ENCODE data around the gene NR1I3. TPM values are rescaled to one million over a fixed set of nuclear protein-coding genes. Genes with fewer than 3 reads are reported as not detected.

NR1I3 gene
- total RNA-seq, 2 donors from 2014 or later: not detected

DNA sequence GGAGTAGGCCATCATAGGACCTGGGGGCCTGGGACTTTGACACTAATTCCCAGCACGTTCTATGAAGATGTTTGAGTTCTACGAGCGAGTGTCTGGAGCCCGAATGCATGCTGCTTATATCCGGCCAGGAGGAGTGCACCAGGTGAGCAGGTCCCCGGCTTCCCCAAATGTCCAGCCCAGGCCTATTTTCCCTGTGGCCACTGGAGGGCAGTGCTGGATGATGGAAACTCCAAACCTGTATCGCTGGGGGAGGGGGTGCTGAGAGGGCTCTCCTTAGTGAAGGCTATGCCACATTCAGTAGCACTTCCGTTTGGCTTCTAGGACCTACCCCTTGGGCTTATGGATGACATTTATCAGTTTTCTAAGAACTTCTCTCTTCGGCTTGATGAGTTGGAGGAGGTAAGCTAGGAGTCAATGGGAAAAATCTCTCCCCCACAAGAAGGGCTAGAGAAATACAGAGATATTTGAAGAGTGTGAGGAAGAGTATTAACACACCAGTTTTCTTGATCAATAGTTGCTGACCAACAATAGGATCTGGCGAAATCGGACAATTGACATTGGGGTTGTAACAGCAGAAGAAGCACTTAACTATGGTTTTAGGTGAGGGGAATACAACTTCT, 28.1 kb downstream of the NR1I3 start:
- ATAC-seq (peak; percentile 90 to 95), DNase-seq (ENCODE audit: low spot score in 2 of 2) (peak in 1 of 2 donors; percentile 74)
- H3K27ac Mint-ChIP-seq: peak overlapping the region; percentile 20 to 31
- H3K9me3 Mint-ChIP-seq: no peaks in the 10 kb centered on the region
- peaks cover 37 to 39% of the 10 kb centered on the region in 2 donors for H3K36me3 Mint-ChIP-seq

DNA sequence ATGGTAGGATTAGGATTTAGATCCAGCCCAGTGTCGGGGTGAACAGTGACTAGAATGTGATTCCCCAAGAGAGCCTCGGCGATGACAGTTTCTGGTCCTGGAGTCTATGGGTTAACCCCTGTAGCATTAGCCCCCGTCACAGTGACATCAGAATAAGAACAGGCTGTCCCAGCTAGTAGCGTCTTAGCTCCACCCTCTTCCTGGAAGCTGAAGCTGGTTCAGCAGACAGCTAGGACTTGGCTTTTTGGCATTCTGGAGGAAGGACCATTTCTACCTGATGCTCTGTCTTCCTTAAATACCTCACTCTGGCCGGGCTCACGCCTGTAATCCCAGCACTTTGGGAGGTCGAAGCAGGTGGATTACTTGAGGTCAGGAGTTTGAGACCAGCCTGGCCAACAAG, 30.8 kb downstream of the NR1I3 start:
- Mint-ChIP-seq H3K9me3 (no peaks in the 10 kb centered on the region), H3K36me3 (peaks cover 41 to 42% of the 10 kb centered on the region in 2 donors), H3K27ac (peak overlapping the region in 1 of 2 donors; percentile 60)
- no peak for DNase-seq (ENCODE audit: low spot score in 2 of 2)
- no peak for ATAC-seq

DNA sequence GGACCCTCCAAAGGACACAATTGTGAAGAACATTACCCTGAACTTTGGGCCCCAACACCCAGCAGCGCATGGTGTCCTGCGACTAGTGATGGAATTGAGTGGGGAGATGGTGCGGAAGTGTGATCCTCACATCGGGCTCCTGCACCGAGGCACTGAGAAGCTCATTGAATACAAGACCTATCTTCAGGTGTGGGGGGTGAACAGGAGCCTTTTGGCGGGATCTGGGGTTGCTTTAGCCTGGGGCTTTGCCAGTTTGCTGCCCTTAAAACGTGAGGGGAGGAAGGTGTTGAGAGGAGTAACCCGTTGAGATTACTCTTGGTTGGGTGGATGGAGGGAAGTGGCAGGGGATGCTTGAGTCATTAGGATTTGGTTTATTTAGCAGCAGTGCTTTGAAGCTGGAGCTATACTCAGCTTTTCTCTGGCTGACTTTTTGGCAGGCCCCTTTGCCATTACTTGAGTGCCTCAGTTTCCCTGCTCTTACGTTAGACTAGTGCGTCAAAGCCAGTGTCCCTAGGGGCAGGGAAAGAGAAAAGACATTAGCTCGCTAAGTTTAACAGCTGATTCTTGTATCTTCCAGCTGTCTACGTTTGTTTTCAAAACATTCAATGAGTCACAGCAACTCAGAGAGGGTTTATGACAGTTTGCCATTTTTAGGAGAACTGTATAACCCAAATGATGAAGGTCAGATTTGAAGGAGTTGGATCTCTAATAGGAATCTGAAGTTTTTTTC, 31.4 kb downstream of the NR1I3 start:
- ATAC-seq: no peak
- peak overlapping the region; percentile 76 to 86 for H3K27ac Mint-ChIP-seq
- no peak for DNase-seq (ENCODE audit: low spot score in 2 of 2)
- H3K36me3 Mint-ChIP-seq: peaks cover 38 to 43% of the 10 kb centered on the region in 2 donors
- H3K9me3 Mint-ChIP-seq: no peaks in the 10 kb centered on the region

DNA sequence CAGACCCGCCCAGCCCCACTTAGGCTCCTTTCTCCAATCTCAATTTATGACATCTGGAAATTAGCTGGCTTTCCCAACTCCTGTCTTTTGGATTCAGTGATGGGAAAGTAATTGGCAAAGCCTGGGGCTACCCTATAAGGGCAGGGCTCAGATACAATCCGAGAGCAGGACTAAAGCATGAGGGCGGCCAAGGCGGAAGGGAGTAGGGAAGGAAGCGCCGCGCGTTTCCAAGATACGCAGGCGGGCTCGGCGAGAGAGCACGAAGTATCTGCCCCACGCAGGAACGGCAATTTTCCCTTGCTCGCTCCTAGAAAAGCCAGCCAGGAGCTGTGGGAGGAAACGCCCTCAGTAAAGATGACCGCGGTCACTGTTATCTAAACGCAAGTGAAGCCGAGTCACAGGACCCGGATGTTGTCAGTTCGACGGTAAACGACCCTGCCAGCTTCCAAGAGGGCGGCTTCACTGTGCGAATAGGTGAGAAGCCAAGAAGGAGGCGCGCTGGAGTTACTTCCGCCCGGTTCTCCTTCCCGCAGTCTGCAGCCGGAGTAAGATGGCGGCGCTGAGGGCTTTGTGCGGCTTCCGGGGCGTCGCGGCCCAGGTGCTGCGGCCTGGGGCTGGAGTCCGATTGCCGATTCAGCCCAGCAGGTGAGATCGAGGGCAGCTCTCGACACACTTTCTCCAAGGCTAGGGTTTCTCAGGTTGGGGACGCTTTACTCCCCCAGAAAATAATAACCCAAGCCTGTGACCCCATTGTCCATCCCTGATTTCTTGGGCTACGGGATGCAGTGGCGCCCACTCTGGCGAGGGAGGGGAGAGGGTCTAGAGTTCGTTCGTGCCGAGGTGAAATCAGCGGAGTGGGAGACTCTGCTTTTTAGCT, 35.9 kb downstream of the NR1I3 start, which contains the start of gene NDUFS2:
Gene NDUFS2, plus strand, starts transcription at position 532 of the 877 bp plus-strand sequence. Its CDS starts 19 bp downstream, at position 551.
- DNase-seq (ENCODE audit: low spot score in 2 of 2) (peak; percentile 86 to 95), ATAC-seq (peak; percentile 99 to 100)
- Mint-ChIP-seq H3K9me3 (no peaks in the 10 kb centered on the region), H3K27ac (peak within 1 kb of the TSS; percentile 95 to 97), H3K36me3 (peaks cover 23 to 32% of the 10 kb centered on the region in 2 donors)

DNA sequence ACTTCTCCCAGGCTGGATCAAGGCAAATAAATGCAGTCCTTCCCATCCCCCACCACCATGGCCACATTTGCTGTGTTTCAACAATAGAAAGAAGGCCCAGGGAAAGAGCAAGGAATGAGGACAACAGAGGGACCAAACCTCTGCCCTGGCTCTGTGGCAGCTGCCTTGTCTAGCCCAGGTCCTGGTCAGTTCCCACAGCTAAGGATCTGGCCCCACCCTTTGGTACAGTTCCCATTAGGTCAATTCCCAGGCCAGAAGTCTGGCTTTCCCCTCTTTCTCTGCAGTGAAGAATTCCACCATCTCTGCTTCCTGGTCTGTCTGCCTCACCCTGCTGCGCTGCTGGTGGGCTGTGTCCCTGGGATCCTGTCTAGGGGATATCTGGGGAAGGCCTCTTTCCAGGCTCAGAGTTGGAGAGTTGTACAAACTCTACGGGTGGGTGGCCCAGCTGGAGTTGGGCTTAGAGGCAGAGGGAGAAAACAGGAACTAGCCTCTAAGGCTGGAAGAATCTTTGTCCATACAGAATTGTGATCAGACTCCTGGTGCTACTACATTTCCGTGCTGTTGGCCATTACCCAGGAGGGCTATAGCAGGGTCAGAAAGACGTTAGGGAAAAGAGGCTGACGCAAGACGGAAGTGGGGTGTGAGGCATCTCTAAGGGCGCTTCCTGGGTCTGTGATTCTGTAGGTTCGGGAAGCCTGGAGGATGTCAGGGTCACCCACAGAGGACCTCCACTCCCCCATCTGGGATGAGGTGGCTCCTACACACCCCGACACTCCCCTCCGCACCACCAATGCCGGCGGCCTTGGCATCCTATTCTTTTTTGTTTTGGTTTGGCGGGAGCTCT, 36.8 kb downstream of the NR1I3 start:
- DNase-seq (ENCODE audit: low spot score in 2 of 2): no peak
- peak in 1 of 2 donors; percentile 1 for ATAC-seq
- peak overlapping the region; percentile 95 to 97 for H3K27ac Mint-ChIP-seq
- no peaks in the 10 kb centered on the region for H3K9me3 Mint-ChIP-seq
- H3K36me3 Mint-ChIP-seq: peaks cover 23 to 28% of the 10 kb centered on the region in 2 donors

DNA sequence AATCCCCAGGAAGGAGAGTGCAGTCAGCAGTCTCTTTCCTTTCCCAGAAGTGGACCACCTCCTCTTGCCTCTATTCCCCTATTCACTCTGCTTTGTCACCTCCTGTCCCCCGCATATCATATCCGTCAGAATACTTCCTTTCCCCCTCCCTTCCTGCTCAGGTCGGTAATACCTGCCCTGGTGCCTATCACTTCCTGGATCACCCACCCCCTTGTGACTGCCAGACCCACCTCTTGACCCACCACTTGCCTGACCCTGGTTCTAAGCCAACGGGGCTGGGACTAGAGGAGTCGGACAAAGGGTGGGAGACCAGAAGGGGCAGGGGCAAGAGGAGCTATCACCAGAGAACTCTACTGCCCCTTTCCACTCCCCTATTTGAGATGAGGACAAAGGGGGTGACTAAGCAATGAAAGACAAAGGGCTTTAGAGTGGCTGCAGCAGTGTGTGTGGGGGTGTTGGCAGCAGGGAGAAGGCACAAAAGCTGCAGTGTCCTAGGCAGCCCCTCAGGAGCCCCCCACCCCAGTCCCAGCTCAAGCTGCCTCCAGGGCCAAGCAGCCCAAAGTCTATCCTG, 37.5 kb downstream of the NR1I3 start:
- DNase-seq (ENCODE audit: low spot score in 2 of 2) (no peak), ATAC-seq (no peak)
- peaks cover 23% of the 10 kb centered on the region in 2 donors for H3K36me3 Mint-ChIP-seq
- peak overlapping the region; percentile 95 to 97 for H3K27ac Mint-ChIP-seq
- no peaks in the 10 kb centered on the region for H3K9me3 Mint-ChIP-seq

DNA sequence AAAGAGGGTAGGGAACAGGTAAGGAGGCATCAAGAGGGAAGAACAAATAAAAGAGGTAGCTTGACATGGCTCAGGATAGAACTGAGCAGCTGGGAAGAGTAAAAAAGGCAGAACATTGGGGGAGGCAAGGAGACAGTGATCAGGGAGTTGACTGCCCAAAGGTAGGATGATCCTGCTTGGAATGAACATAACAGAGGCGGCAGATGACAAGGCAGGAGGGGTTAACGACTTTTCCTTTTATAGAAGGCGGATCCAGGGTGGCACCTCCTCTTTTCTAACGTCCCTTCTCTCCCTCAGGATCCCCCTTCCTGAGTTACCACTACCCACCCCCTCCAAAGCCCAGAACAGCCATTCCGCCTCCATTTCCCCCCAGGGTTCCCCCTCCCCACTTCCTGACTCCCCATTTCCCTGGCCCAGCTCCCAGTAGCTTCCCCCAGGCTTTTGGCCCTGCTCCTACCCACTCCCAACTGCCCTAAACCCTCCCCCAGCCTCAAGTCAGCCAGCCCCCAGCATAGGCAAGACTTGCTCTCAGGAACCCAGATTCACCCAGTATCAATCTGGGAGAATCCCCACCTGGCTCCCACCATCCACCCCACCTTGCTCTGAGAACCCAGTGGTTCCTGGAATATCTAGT, 38.4 kb downstream of the NR1I3 start:
- no peak for ATAC-seq
- H3K27ac Mint-ChIP-seq: peak overlapping the region; percentile 95 to 97

DNA sequence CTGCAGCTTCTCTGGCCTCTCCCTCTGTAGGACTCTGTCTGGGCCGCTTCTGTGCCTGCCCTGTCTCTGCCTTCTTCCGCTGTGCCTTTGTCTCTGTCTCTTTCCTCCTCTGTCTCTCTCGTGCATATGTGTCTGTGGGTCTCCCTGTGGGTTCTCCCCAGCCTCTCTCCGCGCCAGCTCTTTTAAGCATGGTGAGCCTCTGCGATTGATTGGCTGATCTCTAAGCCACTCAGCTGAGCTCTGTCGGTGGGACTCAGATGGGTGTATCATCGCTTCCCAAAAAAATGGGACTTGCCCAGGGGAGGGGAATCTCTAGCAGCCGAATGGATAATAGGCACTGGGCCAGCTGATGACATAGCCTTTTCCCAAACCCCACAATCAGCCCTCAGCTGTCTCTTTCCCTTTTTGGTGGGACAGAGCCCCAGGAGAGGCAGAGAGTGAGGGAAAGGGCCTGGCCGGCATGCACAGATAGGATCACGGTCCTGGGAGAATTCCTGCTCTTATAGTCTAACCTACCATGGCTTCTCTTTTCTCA, 39.0 kb downstream of the NR1I3 start, which contains the start of gene ADAMTS4:
Gene ADAMTS4, minus strand, starts transcription at position 158 of the 535 bp plus-strand sequence. CDS start 427 bp downstream, outside the sequence.
- no peak for DNase-seq (ENCODE audit: low spot score in 2 of 2)
- H3K36me3 Mint-ChIP-seq: peaks cover 15 to 16% of the 10 kb centered on the region in 2 donors
- peak within 1 kb of the TSS; percentile 95 to 97 for H3K27ac Mint-ChIP-seq
- ATAC-seq: no peak
- H3K9me3 Mint-ChIP-seq: no peaks in the 10 kb centered on the region

More for the DNA sequence above, 38.4 kb downstream of the NR1I3 start:
- no peak for DNase-seq (ENCODE audit: low spot score in 2 of 2)
- Mint-ChIP-seq H3K9me3 (no peaks in the 10 kb centered on the region), H3K36me3 (peaks cover 22% of the 10 kb centered on the region in 2 donors)

DNA sequence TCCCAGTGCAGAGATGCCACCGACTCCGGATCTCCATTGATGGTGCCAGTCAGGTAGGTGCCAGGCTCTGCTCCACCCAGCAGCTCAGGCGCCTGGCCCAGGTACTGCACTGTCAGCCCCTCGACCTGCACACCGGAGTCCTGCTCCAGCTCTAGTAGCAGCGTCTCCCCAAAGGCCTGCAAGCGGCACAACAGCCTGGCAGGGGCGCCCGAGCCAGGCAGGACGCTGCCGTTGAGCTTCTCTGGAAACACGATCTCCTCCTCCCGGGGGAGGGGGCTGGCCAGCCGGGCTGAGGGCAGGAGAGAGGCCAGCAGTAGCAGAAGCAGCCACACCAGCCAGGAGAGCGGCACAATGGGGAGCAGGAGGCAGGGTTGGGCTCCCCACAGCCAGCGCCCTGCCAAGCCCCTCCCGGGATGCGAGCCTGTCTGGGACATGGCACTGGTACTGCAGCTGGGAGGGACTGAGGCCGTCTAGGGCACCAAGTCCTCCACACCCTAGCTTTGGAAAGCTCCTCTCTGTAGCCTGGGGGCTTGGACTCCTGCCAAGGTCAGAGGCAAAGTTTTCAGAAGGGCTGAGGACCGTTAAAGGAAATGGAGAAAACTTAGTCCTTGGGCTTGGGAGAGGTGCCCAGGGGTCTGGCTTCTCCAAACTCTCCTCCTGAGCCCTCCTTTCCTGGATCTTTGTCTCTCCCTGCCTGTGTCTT, 39.7 kb downstream of the NR1I3 start:
- H3K36me3 Mint-ChIP-seq: peaks cover 10% of the 10 kb centered on the region in 2 donors
- no peaks in the 10 kb centered on the region for H3K9me3 Mint-ChIP-seq
- ATAC-seq (no peak), DNase-seq (ENCODE audit: low spot score in 2 of 2) (no peak)
- H3K27ac Mint-ChIP-seq: peak overlapping the region in 1 of 2 donors; percentile 95

DNA sequence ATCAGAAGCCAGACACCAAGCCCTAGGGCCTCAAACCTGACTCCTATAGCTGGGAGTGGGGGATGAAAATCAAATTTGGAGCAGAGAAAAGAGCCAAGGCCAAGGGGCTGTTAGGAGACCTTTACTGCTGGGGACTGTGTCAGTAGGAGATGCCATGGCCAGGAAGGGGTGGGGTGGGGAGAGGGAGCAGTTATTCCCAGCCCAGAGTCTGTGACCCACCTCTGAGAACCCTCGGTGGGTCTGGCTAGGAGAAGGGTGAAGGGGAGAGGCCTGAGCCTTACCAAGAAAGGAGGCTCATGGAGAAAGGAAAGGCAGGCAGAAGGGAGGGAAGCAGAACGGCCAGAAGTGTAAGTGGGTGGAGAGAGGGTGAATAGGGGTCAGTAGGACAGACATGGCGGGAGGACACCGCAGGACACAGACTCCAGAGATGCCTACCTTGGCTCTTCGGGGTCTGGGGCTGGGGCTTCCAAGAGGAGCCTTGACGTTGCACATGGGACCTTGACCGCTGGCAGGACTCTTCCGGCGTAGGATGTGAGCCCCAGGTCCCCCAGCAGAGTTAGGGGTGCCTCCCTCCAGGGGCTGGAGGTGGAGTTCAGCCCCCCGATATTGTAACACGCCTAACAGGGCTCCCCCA, 40.3 kb downstream of the NR1I3 start:
- peaks cover 6 to 8% of the 10 kb centered on the region in 2 donors for H3K36me3 Mint-ChIP-seq
- no peak for ATAC-seq
- DNase-seq (ENCODE audit: low spot score in 2 of 2): no peak
- H3K9me3 Mint-ChIP-seq: no peaks in the 10 kb centered on the region
- peak overlapping the region; percentile 28 to 92 for H3K27ac Mint-ChIP-seq

DNA sequence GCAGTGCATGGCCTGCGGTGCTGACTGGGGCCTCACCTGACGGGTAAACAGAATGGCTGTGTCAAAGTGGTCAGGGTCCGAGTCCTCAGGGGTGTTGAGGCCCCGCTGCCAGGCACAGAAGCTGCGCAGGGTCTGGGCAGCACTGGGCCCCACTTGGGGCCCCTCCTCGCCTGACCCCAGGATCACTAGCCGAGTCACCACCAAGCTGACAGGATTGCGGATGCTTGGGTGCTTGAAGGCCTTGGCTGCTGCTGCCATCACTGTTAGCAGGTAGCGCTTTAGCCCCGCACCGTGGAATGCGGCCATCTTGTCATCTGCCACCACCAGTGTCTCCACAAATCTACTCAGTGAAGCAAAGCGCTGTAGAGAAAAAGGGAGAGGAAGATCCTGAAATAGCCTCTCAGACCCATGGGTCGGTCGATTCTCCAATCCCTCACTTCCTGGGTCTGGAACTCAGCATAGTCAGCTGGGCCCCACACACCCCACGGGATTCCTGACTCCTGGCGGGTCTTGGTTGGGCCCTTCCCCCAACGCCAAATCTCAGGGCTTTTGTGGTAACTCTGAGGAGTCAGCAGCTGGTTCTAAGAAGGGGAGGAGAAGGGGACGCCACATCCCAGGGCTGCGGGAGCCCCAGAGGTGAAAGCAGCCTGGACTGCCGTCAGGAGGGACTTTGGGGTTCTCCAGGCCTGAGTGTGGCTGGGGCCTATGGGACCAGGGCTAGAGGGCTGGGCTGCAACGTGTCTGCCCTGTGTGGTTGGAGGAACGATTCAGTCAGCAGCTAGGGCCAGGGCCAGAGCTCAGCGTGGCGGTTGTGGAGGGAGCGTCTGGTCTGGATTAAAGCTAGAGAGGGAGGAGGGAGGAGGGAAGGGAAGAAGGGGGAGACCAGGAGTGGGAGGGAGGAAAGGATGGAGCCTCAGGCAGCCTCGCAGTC, 41.2 kb downstream of the NR1I3 start:
- Mint-ChIP-seq H3K36me3 (no peaks in the 10 kb centered on the region), H3K27ac (peak overlapping the region in 1 of 2 donors; percentile 92), H3K9me3 (no peaks in the 10 kb centered on the region)
- ATAC-seq (no peak), DNase-seq (ENCODE audit: low spot score in 2 of 2) (no peak)

DNA sequence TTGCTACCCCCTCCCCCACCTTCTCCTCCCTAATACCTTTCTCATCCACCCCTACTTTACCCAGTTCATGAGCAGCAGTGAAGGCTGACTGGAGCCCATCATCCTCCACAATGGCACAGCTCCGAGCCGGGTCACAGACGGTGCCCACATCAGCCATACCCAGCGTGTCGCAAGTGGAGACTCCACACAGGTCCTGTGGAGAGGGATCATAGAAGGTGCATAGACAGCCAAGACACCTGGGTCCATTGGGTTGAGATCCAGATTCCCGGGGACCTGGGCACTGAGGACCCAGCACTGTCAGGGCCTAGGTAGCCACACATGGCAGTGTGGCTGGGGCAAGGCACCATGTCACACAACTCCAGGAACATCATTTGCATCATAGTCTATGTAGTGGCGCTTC, 41.9 kb downstream of the NR1I3 start:
- ATAC-seq (no peak), DNase-seq (ENCODE audit: low spot score in 2 of 2) (no peak)
- no peaks in the 10 kb centered on the region for H3K9me3 Mint-ChIP-seq
- H3K27ac Mint-ChIP-seq: no peak overlapping the region
- no peaks in the 10 kb centered on the region for H3K36me3 Mint-ChIP-seq

DNA sequence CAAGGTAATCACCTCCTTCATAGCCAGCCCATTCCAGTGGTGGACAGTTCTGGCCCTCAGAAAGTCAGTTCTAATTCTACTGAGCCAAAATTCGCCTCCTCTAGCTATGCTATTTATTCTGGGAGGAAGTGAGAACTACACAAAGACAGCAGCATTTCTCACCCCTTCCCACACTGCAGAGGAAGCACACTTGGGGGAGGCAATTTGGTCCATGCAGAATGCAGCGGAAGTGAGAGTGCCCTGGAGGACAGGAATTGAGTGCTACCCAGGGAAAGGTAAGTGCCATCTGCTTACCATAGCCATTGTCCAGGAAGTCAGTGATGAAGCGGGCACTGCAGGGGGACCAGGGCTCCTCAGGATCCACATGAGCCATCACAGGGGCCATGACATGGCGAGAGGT, 42.8 kb downstream of the NR1I3 start:
- DNase-seq (ENCODE audit: low spot score in 2 of 2) (no peak), ATAC-seq (no peak)
- peak overlapping the region in 1 of 2 donors; percentile 33 for H3K27ac Mint-ChIP-seq
- H3K9me3 Mint-ChIP-seq: no peaks in the 10 kb centered on the region
- no peaks in the 10 kb centered on the region for H3K36me3 Mint-ChIP-seq

All from activated naive CD4-positive, alpha-beta T cell treated with anti-CD3 and anti-CD28 coated beads, Interleukin-2, amount 50 U/mL, for 72 hours (primary cell).